SU-DHL-6 (cell line): ENCODE measurements around the gene SLC25A6.

Experiments
- H2AFZ ChIP-seq: fragments of 200-600 bp; sonication (generic); 2 replicates; pipeline ENCODE4 v1.6.1; 2014; ENCODE audit warnings: low read depth, mild to moderate bottlenecking, moderate library complexity, mixed read lengths, antibody characterized with exemption, low read length; ENCODE audit not compliant: severe bottlenecking
- H3F3A ChIP-seq: fragments of 200-600 bp; shearing (Covaris generic); 2 replicates; pipeline ENCODE4 v1.6.0; 2016; ENCODE audit warnings: antibody characterized with exemption, mild to moderate bottlenecking; ENCODE audit not compliant: insufficient read depth
- H3K27ac ChIP-seq: fragments of 200-600 bp; sonication (generic); 2 replicates; pipeline ENCODE4 v1.5.1; 2016; ENCODE audit warnings: low read depth, mild to moderate bottlenecking, low read length, moderate library complexity, mixed read lengths
- H3K27me3 ChIP-seq: fragments of 200-600 bp; sonication (generic), shearing (Covaris generic); 2 replicates; pipeline ENCODE4 v1.6.0; 2014; ENCODE audit warnings: mild to moderate bottlenecking, low read length
- H3K36me3 ChIP-seq: fragments of 200-600 bp; sonication (generic); 2 replicates; pipeline ENCODE4 v1.6.1; 2014; ENCODE audit warnings: mild to moderate bottlenecking, low read length, mixed read lengths
- H3K4me2 ChIP-seq: fragments of 300-600, 200-600 bp; shearing (Covaris generic), sonication (generic); 2 replicates; pipeline ENCODE4 v1.6.0; 2014; ENCODE audit warnings: low read length, low read depth, mild to moderate bottlenecking; ENCODE audit not compliant: poor library complexity, severe bottlenecking
- H3K4me3 ChIP-seq: fragments of 200-600 bp; sonication (generic); 2 replicates; pipeline ENCODE4 v1.5.1; 2014; ENCODE audit warnings: antibody characterized with exemption, low read length, mild to moderate bottlenecking, mixed read lengths; ENCODE audit not compliant: insufficient read depth, poor library complexity, severe bottlenecking
- H3K79me2 ChIP-seq: fragments of 200-600 bp; sonication (generic); 2 replicates; pipeline ENCODE4 v1.6.1; 2014; ENCODE audit warnings: mild to moderate bottlenecking, low read length, moderate library complexity; ENCODE audit not compliant: insufficient read depth
- H3K9ac ChIP-seq: fragments of 200-600 bp; sonication (generic); 2 replicates; pipeline ENCODE4 v1.7.0; 2014; ENCODE audit warnings: mild to moderate bottlenecking, low read length
- H3K9me2 ChIP-seq: fragments of 200-600 bp; sonication (generic); replicated peaks from 2 replicates; pipeline ENCODE4 v1.6.1; 2014; ENCODE audit warnings: low read length; ENCODE audit not compliant: insufficient read depth
- H3K9me3 ChIP-seq: fragments of 200-600 bp; sonication (generic); 2 replicates; pipeline ENCODE4 v1.6.1; 2014; ENCODE audit warnings: low read length, mixed read lengths; ENCODE audit not compliant: insufficient read depth
- H4K20me1 ChIP-seq: fragments of 200-600 bp; sonication (generic); 2 replicates; pipeline ENCODE4 v1.6.1; 2014; ENCODE audit warnings: low read depth, mild to moderate bottlenecking, antibody characterized with exemption, low read length, moderate library complexity, mixed read lengths
- CTCF ChIP-seq: fragments of 200-600 bp; sonication (generic); IDR thresholded peaks from one replicate; pipeline ENCODE4 v1.5.1; 2017; ENCODE audit warnings: antibody characterized with exemption, mild to moderate bottlenecking, low read length, moderate library complexity; ENCODE audit not compliant: insufficient read depth, poor library complexity, severe bottlenecking
- EZH2phosphoT487 ChIP-seq: fragments of 200-600 bp; sonication (generic), shearing (Covaris generic); conservative IDR thresholded peaks from 2 replicates; pipeline ENCODE4 v1.6.1; 2018; ENCODE audit warnings: mild to moderate bottlenecking, antibody characterized with exemption, low read length, moderate library complexity, mixed read lengths

The SLC25A6 gene

GRCh38 chrX:1361275-1361674 lies 30.6 kb downstream of the SLC25A6 start:
- Histone ChIP-seq H3K4me2 (no peak overlapping the region), H4K20me1 (no peaks in the 10 kb centered on the region), H3K27me3 (no peaks in the 10 kb centered on the region), H3K36me3 (no peaks in the 10 kb centered on the region), H3K27ac (no peak overlapping the region), H3F3A (no peaks in the 10 kb centered on the region), H3K9me3 (no peaks in the 10 kb centered on the region), H3K9me2 (no peaks in the 10 kb centered on the region), H3K4me3 (no peak overlapping the region), H3K9ac (no peak overlapping the region), H3K79me2 (no peaks in the 10 kb centered on the region), H2AFZ (no peak overlapping the region)
- TF ChIP-seq EZH2phosphoT487 (no peak), CTCF (no peak)

- H3K9me2 ChIP-seq: no peaks in the 10 kb centered on the region
- no peaks in the 10 kb centered on the region for H3K79me2 ChIP-seq
- H3K4me2 ChIP-seq: no peak overlapping the region
- TF ChIP-seq EZH2phosphoT487 (no peak), CTCF (no peak)
- H4K20me1 ChIP-seq: no peaks in the 10 kb centered on the region
- no peak overlapping the region for H3K4me3 ChIP-seq
- H3F3A ChIP-seq: no peaks in the 10 kb centered on the region
- no peak overlapping the region for H3K9ac ChIP-seq
- no peaks in the 10 kb centered on the region for H3K27me3 ChIP-seq
- H3K36me3 ChIP-seq: no peaks in the 10 kb centered on the region
- H3K9me3 ChIP-seq: no peaks in the 10 kb centered on the region
- H2AFZ ChIP-seq: no peak overlapping the region
- H3K27ac ChIP-seq: no peak overlapping the region
These were observed 31.7 kb downstream of the SLC25A6 start for GRCh38 chrX:1360171-1360570.

- no peak overlapping the region for H3K27ac ChIP-seq
- no peak overlapping the region for H3K9ac ChIP-seq
- no peaks in the 10 kb centered on the region for H3K79me2 ChIP-seq
- no peak overlapping the region for H3K4me3 ChIP-seq
- no peak overlapping the region for H2AFZ ChIP-seq
- no peaks in the 10 kb centered on the region for H3F3A ChIP-seq
- no peaks in the 10 kb centered on the region for H3K9me3 ChIP-seq
- TF ChIP-seq EZH2phosphoT487 (no peak), CTCF (no peak)
- H3K36me3 ChIP-seq: no peaks in the 10 kb centered on the region
- no peak overlapping the region for H3K4me2 ChIP-seq
- no peaks in the 10 kb centered on the region for H3K9me2 ChIP-seq
- no peaks in the 10 kb centered on the region for H4K20me1 ChIP-seq
- no peaks in the 10 kb centered on the region for H3K27me3 ChIP-seq
These were observed 32.4 kb downstream of the SLC25A6 start for GRCh38 chrX:1359477-1359873.
